Measurements from ENCODE around the gene STXBP5.
"Not testable (repeated sequence)": the region's sequence is repeated elsewhere in the genome, so short reads cannot be mapped to it uniquely, and the experiment has no call there.

STXBP5 gene

DNA sequence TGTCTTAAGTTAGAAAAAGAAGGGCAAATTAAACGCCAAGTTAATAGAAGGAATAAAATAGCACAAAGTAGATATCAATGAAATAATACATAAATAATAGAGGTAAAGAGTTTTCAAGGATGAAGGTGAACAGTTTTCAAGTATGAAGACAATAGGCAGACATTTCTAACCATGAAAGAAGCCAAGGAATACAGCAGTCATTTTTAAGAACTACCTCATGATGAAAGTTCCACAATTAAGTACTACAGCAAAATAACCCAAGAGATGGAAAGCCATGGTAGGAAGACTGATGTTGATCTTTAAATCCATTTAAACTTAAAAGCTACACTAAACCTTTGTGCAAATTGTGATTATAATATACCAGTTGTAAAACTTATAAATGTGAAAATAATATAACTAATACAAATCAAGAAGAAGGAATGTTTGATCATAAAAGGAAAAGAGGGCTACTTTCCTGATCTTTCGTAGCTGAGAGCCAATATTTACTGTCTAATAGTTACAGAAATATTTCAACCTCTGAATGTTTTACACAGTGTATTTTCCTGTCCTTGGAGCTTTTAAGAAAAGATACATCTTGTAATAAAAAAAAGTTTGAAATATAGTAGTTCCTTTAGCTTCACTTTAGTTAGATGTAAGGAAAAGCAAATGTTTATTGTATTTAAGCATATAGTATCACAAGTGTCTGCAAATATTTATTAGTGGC is 143.1 kb downstream of the STXBP5 start:
- no peaks in the 10 kb centered on the region for H3K4me1 ChIP-seq (ENCODE audit: control insufficient read depth, insufficient read depth, low read length)
- no peak overlapping the region for H3K27ac ChIP-seq (ENCODE audit: low read depth, low read length)
- H3K9ac ChIP-seq (ENCODE audit: low read depth, low read length): no peak overlapping the region
- no peaks in the 10 kb centered on the region for H3K36me3 ChIP-seq (ENCODE audit: control insufficient read depth, insufficient read depth, low read length)
- no peaks in the 10 kb centered on the region for H3K9me3 ChIP-seq (ENCODE audit: control insufficient read depth, insufficient read depth, low read length)
- no peak overlapping the region for H3K4me3 ChIP-seq (ENCODE audit: low read depth, low read length)
- no peaks in the 10 kb centered on the region for H3K27me3 ChIP-seq (ENCODE audit: control insufficient read depth, insufficient read depth, low read length)

DNA sequence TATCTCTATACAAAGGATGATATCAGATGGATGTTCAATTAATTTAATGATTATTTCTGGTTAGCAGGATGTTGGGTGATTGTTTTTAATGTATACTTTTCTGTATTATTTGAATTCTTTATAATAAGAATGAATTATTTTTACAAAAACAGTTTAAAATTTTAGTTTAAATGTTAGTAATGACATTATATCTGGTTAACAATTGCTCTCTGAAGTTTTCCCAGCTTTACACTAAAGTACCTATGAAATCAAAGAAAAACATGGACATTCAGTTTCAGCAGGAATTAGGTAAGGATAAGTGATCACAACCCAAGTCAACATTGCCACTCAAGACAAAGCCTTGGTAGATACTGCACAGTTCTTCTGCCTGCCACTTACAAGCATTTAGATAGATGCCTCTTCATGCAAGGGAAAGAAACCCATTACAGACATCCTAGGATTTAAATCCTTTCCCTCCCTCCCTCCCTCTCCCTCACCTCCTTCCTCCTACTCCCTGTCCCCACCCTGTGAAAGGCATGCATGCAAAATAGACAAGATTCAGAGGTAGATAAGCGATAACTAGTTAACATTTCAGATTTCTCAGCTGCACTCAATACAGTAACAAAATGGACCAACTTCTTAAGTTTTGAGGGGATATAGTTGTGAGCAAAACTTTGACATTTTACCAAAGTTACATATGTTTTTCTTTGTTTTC is 143.8 kb downstream of the STXBP5 start:
- no peak overlapping the region for H3K9ac ChIP-seq (ENCODE audit: low read depth, low read length)
- H3K4me3 ChIP-seq (ENCODE audit: low read depth, low read length): no peak overlapping the region
- H3K36me3 ChIP-seq (ENCODE audit: control insufficient read depth, insufficient read depth, low read length): no peaks in the 10 kb centered on the region
- H3K27me3 ChIP-seq (ENCODE audit: control insufficient read depth, insufficient read depth, low read length): no peaks in the 10 kb centered on the region
- no peaks in the 10 kb centered on the region for H3K9me3 ChIP-seq (ENCODE audit: control insufficient read depth, insufficient read depth, low read length)
- no peak overlapping the region for H3K27ac ChIP-seq (ENCODE audit: low read depth, low read length)
- H3K4me1 ChIP-seq (ENCODE audit: control insufficient read depth, insufficient read depth, low read length): no peaks in the 10 kb centered on the region

DNA sequence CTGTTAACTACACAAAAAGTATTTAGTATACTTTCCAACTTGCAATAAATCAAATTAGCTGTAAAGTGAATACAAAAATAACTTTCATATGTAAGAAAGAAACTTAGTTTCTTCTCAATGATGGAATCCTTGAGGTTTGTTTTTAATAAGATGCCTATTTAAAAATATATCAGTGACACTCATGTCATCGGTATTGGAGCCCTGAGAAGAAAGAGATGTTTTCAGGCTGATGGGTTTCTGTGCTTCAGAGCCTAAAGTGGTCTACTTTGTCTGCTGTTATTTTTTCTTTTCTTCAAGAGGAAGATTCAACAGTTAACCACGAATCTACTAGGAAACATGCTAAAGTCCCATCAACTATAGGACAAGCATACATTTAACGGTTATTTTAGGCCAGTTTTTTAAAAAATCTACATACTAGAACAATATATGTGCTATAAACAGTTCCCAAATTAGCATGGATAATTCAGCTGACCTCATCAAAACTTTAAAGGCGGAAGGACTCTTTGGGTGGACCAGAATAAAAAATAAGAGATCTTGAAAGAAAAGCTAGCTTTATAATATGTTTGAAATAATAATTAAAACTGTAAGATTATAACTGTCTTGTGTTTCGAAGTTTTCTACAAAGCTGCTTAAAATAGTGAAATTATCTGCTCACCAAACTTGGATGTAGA is 157.2 kb downstream of the STXBP5 start:
- Histone ChIP-seq H3K27me3 (ENCODE audit: control insufficient read depth, insufficient read depth, low read length) (no peaks in the 10 kb centered on the region), H3K36me3 (ENCODE audit: control insufficient read depth, insufficient read depth, low read length) (0 out of 2 replicates have a peak, but pooled peaks cover 3% of the 10 kb centered on the region), H3K9ac (ENCODE audit: low read depth, low read length) (no peak overlapping the region), H3K4me1 (ENCODE audit: control insufficient read depth, insufficient read depth, low read length) (no peaks in the 10 kb centered on the region), H3K4me3 (ENCODE audit: low read depth, low read length) (no peak overlapping the region), H3K9me3 (ENCODE audit: control insufficient read depth, insufficient read depth, low read length) (no peaks in the 10 kb centered on the region), H3K27ac (ENCODE audit: low read depth, low read length) (no peak overlapping the region)

DNA sequence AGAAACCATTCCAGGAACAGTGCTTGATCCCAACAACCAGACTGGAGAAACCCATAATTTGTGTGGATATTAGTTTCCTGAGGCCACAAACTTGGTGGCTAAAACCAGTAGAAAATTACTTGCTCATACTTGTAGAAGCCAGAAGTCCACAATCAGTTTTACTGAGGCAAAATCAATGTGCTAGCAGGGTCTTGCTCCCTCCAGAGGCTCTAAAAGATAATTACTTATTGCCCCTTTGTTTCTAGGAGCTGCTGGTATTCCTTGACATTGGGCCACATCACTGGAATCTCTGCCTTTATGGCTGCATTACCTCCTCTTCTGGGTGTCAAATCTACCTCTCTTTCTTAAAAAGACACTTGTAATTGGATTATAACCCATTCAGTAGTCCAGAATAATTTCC is 162.1 kb downstream of the STXBP5 start:
- Histone ChIP-seq H3K9ac (ENCODE audit: low read depth, low read length) (no peak overlapping the region), H3K9me3 (ENCODE audit: control insufficient read depth, insufficient read depth, low read length) (no peaks in the 10 kb centered on the region), H3K27me3 (ENCODE audit: control insufficient read depth, insufficient read depth, low read length) (no peaks in the 10 kb centered on the region), H3K4me3 (ENCODE audit: low read depth, low read length) (no peak overlapping the region), H3K27ac (ENCODE audit: low read depth, low read length) (no peak overlapping the region), H3K36me3 (ENCODE audit: control insufficient read depth, insufficient read depth, low read length) (0 out of 2 replicates have a peak, but pooled peaks cover 3% of the 10 kb centered on the region), H3K4me1 (ENCODE audit: control insufficient read depth, insufficient read depth, low read length) (no peaks in the 10 kb centered on the region)

- Histone ChIP-seq H3K9me3 (ENCODE audit: control insufficient read depth, insufficient read depth, low read length) (no peaks in the 10 kb centered on the region), H3K4me1 (ENCODE audit: control insufficient read depth, insufficient read depth, low read length) (no peaks in the 10 kb centered on the region), H3K4me3 (ENCODE audit: low read depth, low read length) (no peak overlapping the region), H3K9ac (ENCODE audit: low read depth, low read length) (no peak overlapping the region), H3K27ac (ENCODE audit: low read depth, low read length) (no peak overlapping the region), H3K27me3 (ENCODE audit: control insufficient read depth, insufficient read depth, low read length) (no peaks in the 10 kb centered on the region), H3K36me3 (ENCODE audit: control insufficient read depth, insufficient read depth, low read length) (no peaks in the 10 kb centered on the region)
These were observed 167.1 kb downstream of the STXBP5 start for GRCh38 chr6:147371325-147371724.

GRCh38 chr6:147372806-147373205 is 168.6 kb downstream of the STXBP5 start:
- Histone ChIP-seq H3K4me3 (ENCODE audit: low read depth, low read length) (no peak overlapping the region), H3K9me3 (ENCODE audit: control insufficient read depth, insufficient read depth, low read length) (no peaks in the 10 kb centered on the region), H3K27me3 (ENCODE audit: control insufficient read depth, insufficient read depth, low read length) (no peaks in the 10 kb centered on the region), H3K9ac (ENCODE audit: low read depth, low read length) (no peak overlapping the region), H3K36me3 (ENCODE audit: control insufficient read depth, insufficient read depth, low read length) (no peaks in the 10 kb centered on the region), H3K4me1 (ENCODE audit: control insufficient read depth, insufficient read depth, low read length) (peaks cover 9% of the 10 kb centered on the region; the same call in 1 of the 2 replicates), H3K27ac (ENCODE audit: low read depth, low read length) (no peak overlapping the region)

DNA sequence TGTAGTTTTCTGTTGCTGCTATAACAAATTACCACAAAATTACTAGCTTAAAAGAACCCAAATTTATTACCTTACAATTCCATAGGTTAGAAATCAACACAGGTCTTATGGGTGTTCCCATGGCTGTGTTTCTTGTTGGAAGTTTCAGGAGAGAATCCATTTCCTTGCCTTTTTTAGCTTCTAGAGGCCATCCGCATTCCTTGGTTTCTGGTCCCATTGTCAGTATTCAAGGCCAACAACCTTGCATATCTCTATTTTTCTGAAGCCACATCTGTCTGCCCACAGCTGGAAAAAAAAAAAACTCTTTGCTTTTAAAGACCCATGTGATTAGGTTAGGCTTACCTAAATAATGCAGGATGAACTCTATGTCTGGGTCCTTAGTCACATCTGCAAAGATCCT is 174.6 kb downstream of the STXBP5 start:
- Histone ChIP-seq H3K27me3 (ENCODE audit: control insufficient read depth, insufficient read depth, low read length) (no peaks in the 10 kb centered on the region), H3K9ac (ENCODE audit: low read depth, low read length) (no peak overlapping the region), H3K4me3 (ENCODE audit: low read depth, low read length) (no peak overlapping the region), H3K27ac (ENCODE audit: low read depth, low read length) (peak overlapping the region; percentile 6), H3K4me1 (ENCODE audit: control insufficient read depth, insufficient read depth, low read length) (peaks cover 23% of the 10 kb centered on the region; the same call in 1 of the 2 replicates), H3K9me3 (ENCODE audit: control insufficient read depth, insufficient read depth, low read length) (peaks cover 6% of the 10 kb centered on the region), H3K36me3 (ENCODE audit: control insufficient read depth, insufficient read depth, low read length) (no peaks in the 10 kb centered on the region)

DNA sequence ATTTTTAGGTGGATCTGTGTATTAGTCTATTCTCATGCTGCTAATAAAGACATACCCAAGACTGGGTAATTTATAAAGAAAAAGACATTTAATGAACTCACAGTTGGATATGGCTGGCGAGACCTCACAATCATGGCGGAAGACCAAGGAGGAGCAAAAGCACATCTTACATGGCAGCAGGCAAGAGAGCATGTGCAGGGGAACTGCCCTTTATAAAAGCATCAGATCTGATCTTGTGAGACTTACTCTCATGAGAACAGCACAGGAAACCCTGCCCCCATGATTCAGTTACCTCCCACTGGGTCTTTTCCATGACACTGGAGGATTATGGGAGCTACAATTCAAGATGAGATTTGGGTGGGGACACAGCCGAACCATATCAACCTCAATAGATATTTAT is 176.6 kb downstream of the STXBP5 start:
- not testable (repeated sequence) for H3K36me3 ChIP-seq (ENCODE audit: control insufficient read depth, insufficient read depth, low read length); H3K27ac ChIP-seq (ENCODE audit: low read depth, low read length); H3K4me3 ChIP-seq (ENCODE audit: low read depth, low read length); H3K9ac ChIP-seq (ENCODE audit: low read depth, low read length); H3K9me3 ChIP-seq (ENCODE audit: control insufficient read depth, insufficient read depth, low read length); H3K27me3 ChIP-seq (ENCODE audit: control insufficient read depth, insufficient read depth, low read length)
- peaks cover 23% of the 10 kb centered on the region; the same call in 1 of the 2 replicates for H3K4me1 ChIP-seq (ENCODE audit: control insufficient read depth, insufficient read depth, low read length)

DNA sequence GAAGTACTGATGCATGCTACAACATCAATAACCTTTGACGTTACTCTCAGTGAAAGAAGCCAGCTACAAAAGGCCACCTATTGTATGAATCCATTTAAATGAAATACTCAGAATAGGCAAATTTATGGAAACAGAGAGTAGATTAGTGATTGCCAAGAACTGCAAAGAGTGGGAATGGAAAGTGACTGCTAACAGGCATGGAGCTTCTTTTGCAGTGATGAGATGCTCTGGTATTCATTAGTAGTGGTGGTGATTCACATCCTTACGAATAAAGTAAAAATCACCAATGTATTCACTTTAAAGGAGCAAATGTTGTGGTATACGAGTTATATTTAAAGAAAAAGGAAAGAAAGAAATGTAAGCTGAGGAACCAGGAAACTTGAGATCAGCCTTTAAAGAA is 177.5 kb downstream of the STXBP5 start:
- Histone ChIP-seq H3K4me3 (ENCODE audit: low read depth, low read length) (no peak overlapping the region), H3K27me3 (ENCODE audit: control insufficient read depth, insufficient read depth, low read length) (no peaks in the 10 kb centered on the region), H3K9ac (ENCODE audit: low read depth, low read length) (no peak overlapping the region), H3K36me3 (ENCODE audit: control insufficient read depth, insufficient read depth, low read length) (no peaks in the 10 kb centered on the region), H3K4me1 (ENCODE audit: control insufficient read depth, insufficient read depth, low read length) (peaks cover 23% of the 10 kb centered on the region; the same call in 1 of the 2 replicates), H3K9me3 (ENCODE audit: control insufficient read depth, insufficient read depth, low read length) (peaks cover 6% of the 10 kb centered on the region), H3K27ac (ENCODE audit: low read depth, low read length) (no peak overlapping the region)

DNA sequence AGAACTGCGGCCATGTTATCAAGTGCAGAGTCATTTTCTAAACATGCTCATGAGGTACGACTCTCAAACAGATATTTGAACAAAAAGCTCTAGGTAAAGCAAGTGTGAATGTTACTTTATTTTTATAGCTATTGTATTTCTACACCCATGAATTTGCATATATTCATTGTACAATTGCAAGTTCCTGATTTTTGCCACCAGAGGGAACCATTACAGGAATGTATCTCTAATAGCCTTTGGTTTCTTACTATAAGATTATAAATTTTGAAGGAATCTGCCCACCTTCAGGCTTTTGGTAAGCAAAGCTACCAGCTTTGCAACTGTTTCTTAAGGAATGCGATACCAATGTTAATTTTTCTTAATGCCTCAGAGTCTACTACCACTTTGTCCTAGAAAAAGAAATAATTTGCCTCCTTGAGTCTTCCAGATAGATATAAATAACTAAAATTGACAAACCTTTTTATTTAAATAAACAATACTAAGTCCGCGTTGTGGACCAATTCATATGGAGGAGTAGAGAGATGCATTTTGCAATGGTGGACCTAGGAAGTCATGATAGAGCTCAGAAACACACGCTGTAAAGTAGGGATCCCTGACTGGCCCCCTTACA is 178.8 kb downstream of the STXBP5 start:
- Histone ChIP-seq H3K27me3 (ENCODE audit: control insufficient read depth, insufficient read depth, low read length) (no peaks in the 10 kb centered on the region), H3K9ac (ENCODE audit: low read depth, low read length) (no peak overlapping the region), H3K9me3 (ENCODE audit: control insufficient read depth, insufficient read depth, low read length) (peaks cover 6% of the 10 kb centered on the region), H3K36me3 (ENCODE audit: control insufficient read depth, insufficient read depth, low read length) (no peaks in the 10 kb centered on the region), H3K4me1 (ENCODE audit: control insufficient read depth, insufficient read depth, low read length) (peaks cover 13% of the 10 kb centered on the region; the same call in 1 of the 2 replicates), H3K27ac (ENCODE audit: low read depth, low read length) (no peak overlapping the region), H3K4me3 (ENCODE audit: low read depth, low read length) (no peak overlapping the region)
